GOT3 (cell line): ENCODE results near the gene KRT73.

Experiments used
- DNase-seq: peaks from one replicate; lab custom pipeline; 2025; ENCODE audit warnings: mixed read lengths; lab: John Stamatoyannopoulos, UW

KRT73 gene

DNA sequence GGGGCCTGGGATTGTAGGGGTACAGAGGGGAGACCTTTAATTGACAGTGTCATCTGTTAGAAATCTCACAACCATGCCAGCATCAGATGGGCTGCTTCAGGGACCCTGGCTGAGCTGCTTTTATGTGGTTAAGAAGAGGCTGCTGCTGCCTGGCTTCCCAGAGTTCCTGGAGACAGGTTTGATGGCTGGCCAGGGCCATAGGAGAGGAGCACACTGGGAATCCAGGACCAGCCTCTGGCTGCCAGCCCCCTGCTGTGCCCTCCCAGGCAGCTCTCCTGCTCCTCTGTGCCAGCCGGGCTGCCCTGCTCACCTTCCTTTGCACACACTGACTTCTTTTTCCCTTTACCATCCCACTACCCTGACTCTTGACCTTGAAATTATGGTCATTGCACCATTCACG, 507 bp upstream of the KRT73 start:
- no peak for DNase-seq

DNA sequence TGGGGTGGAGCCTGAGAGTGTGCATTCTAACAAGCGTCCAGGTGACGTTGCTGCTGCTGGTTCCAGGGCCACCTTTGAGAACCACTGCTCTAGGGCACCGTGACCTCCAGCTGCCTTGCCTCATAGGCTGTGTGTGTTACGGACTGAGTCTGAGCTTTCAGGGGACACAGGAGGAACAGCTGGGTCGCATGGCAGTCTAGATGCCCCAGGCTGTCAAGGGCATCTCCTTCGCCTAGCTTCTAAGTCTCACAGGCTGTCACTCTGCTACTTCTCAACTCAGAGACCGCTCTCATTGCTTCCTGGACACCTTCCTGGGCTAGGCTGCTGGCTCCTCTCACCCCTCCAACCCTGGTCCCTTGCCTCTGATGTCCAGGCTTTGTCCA, 965 bp downstream of the KRT73 start:
- no peak for DNase-seq

DNA sequence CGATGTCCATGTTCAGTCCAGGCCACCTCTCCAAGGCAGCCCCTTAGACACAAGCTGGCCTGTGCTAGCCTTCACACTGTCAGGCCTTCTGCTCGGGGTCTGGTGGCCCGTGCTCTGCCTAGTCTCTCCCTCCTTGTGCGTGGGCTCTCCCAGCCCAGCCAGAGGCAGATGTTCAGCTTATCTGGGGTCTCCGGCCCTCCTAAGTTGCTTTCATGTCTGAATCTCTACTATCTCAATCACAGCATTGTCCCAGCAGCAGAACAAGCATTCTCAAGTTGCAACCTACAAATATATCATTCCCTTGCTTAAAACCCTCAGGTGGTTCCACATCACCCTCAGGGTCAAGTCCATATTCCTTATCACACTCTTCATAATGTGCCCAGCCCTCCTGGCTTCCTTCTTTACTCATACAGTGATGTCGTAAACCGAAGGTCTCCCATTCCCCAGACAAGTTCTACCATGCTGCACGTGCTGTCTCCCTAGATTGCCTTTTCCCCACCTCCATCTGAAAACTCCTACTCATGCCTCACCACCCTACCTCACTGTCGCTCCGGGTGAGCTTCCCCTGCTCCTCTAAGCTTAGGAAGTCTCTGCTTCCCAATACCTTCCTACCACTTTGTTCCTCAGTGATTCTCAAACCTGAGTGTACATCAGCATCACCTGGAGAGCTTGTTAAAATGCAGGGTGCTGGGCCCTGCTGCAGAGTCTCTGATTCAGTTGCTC, 1.5 kb downstream of the KRT73 start:
- no peak for DNase-seq

DNA sequence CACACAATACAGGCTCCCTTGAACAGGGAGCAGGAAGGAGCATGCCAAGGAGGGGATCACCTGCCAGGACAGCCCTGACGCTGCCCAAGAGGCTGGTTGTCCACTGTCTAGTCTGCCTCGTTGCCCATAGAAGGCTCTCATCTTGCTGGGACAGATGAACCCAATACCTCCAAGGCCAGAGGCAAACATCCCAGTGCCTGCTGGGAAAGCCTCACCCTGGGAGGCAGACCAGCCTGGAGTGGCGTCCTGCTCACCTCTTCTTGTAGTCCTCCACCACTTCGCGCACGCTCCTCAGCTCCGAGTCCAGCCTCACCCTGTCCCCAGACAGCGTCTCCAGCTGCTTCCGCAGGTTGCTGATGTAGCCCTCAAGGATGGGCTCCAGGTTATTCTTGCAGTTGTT, 2.4 kb downstream of the KRT73 start:
- DNase-seq: no peak

DNA sequence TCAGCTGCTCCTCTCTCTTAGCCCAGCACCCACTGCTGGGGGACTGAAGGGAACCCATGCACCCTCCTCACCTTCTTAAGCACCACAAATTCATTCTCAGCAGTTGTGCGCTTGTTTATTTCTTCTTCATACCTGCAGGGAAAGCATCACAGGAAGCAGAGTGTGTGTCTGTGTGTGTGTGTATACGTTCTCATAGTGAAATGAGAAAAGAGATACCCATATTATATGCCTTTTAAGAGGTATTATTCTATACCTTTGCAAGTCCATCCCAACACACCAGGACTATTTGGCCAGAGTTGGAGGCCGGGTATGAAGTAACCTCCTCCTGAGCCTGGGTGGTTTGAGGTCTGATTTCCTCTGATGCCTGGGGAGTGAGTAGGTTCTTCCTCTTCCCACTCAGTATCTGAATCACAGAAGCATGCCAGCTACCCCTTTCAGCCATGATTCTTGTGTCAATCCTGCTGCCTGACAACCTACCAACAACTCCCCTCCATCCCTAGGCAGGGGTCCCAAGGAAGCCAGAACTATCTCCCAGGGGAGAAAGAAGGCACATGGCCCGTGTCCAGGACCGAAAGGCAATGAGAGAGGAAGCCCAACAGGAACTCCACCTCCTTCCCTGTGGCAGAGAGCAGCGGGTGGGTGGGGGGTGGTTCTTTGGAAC, 3.0 kb downstream of the KRT73 start:
- DNase-seq: no peak

GRCh38 chr12:52614381-52615207, 3.8 kb downstream of the KRT73 start:
- DNase-seq: no peak

DNA sequence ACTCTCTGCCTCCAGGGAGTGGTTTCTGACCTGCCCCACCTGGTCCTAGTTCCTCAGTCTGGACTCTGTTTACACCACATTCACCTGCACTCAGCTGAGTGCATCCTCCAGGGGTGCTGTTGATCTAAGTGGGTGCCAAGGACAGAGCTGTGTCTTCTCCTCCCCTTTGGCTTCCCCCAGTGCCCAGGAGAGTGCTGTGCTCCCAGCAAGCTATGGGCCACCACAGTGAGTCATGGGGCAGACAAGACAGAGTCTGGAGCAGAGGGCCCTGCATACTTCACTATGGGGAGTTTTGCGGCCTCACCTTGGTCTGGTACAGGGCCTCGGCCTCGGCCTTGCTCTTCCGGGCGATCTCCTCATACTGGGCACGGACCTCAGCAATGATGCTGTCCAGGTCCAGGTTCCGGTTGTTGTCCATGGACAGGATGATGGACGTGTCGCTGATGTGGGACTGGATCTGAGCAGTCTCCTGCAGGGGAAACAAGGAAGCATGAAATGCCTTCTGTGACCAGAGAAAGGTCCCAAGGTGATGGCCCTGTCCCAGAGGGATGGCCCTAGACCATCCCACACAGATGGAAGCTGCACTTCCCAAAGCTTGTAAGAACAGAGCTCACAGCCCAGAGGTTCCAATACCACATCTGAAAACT, 4.9 kb downstream of the KRT73 start:
- no peak for DNase-seq

GRCh38 chr12:52612431-52613383, 5.7 kb downstream of the KRT73 start:
- DNase-seq: no peak

GRCh38 chr12:52611080-52611468, 7.3 kb downstream of the KRT73 start:
- no peak for DNase-seq

- no peak for DNase-seq
Measured at GRCh38 chr12:52608826-52609630, 9.3 kb downstream of the KRT73 start.

DNA sequence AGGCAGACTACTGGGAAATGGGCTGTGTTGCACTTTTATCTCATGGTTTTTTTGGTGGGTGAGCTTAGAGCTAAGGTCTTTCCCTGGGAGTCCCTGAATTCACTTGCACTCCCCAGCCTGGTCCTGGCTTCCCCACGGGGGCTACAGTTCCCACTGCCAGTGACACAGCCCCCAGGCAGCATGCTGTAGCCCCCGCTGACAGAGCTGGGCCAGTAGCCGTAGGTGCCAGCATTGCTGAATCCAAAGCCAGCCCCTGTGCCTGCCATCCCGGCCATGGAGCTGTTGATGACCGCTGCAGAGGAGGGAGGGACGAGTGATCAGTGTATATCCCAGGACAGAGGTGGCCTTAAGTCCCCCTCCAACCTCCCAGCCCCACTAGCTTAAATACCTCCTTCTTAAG, 10.2 kb downstream of the KRT73 start:
- no peak for DNase-seq

GRCh38 chr12:52607314-52607713, 11.0 kb downstream of the KRT73 start:
- no peak for DNase-seq

DNA sequence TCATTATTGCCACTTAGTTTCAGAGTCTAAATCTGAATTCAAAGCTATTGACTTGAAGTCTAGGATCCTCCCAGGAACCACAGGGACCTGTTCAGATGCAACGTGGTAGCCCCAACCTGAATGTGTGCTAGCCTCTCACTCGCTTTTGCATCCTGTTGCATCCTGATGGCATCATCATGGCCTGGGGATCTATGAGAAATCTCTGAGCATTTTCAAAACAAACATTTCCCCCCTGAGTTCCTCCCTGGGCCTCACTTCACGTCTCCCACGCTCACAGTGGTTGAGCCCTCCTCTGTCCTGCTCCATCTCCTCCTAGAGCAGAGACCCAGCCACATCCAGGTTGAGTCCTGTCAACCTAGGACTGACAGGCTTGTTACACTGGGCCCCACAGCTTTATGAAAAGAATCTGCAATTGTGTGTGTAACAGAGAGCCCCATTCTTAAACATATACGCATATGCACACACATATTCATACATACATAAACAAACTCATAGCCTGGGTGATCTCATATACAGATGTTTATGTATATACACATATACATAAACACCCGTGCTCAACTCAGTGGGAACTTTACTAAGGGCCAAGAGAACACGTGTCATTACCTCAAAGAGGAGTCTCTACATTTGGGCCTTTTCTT, 11.7 kb downstream of the KRT73 start:
- no peak for DNase-seq

GRCh38 chr12:52606096-52606495, 12.3 kb downstream of the KRT73 start:
- no peak for DNase-seq

- DNase-seq: no peak
Measured at GRCh38 chr12:52605542-52605941, 12.8 kb downstream of the KRT73 start.

- DNase-seq: no peak
Measured at GRCh38 chr12:52604859-52605258, 13.5 kb downstream of the KRT73 start.

DNA sequence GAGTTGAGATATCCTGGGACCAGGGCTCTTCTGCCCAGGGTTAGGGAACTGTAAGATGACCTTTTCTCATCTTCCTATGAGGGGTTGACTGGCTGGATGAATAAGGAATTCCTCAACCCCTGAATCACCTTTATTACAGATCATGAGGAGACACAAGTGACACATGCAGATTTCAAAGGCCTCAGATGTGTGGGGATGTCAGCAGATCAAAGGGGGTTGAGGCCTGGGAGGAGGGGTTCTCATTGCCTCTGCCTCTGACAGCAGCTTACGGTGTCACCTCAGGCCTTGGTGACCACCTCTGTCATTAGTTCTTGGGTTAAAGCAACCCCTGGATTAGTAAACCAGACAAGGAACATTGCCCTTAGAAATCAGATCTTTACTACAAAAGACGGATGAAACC, 15.0 kb downstream of the KRT73 start:
- DNase-seq: no peak

- no peak for DNase-seq
Measured at GRCh38 chr12:52602552-52602951, 15.8 kb downstream of the KRT73 start.

GRCh38 chr12:52601671-52602070, 16.7 kb downstream of the KRT73 start:
- DNase-seq: no peak

GRCh38 chr12:52600941-52601481, 17.3 kb downstream of the KRT73 start, which contains the start of gene KRT72:
TSS of gene KRT72 (minus strand) at chr12:52601463. CDS start at chr12:52601452, 11 bp downstream.
- DNase-seq: no peak
